GM12878 (cell line): Measurements from ENCODE around the gene TDRD9. TPM values are rescaled to one million over a fixed set of nuclear protein-coding genes. Genes with fewer than 3 reads are reported as not detected.

Source experiments
- ATAC-seq: fragments of 200-7000 bp; cut with Tn5 transposase; 3 replicates; pipeline ENCODE4 v1.9.1; 2020; ENCODE audit warnings: mild to moderate bottlenecking, moderate library complexity
- BruUV-seq: library from RNA; stranded (reverse); fragments of 400-500 nt; replicated peaks from 2 replicates; lab custom pipeline; 2021; lab: Mats Ljungman, UMichigan
- CTCF ChIA-PET: fragments of 300-600 bp; sonication (Branson Sonifier 250); formaldehyde crosslinking; extraction: SDS; loops from one replicate; lab custom pipeline; 2021; ENCODE audit warnings: inconsistent platforms; lab: Yijun Ruan, JAX
- POLR2A ChIA-PET: fragments of 350-600 bp; formaldehyde crosslinking; extraction: SDS; loops from one replicate; lab custom pipeline; 2021; ENCODE audit warnings: inconsistent platforms; lab: Charles Lee
- RAD21 ChIA-PET: fragments of 300-600 bp; sonication (Branson Sonifier 250); formaldehyde crosslinking; loops from one replicate; lab custom pipeline; 2023; ENCODE audit warnings: antibody characterized with exemption; ENCODE audit not compliant: unreplicated experiment; lab: Charles Lee
- SMC1A ChIA-PET: fragments of 300-600 bp; sonication (Branson Sonifier 250); formaldehyde crosslinking; loops from one replicate; lab custom pipeline; 2023; ENCODE audit not compliant: unreplicated experiment, uncharacterized antibody; lab: Charles Lee
- DNase-seq: peaks from one replicate; pipeline ENCODE4 v3.0.0-alpha.2; 2011; ENCODE audit warnings: low read depth, low spot score
- FAIRE-seq: peaks from 3 replicates; lab custom pipeline; 2011; peaks lifted over from hg19 to GRCh38; lab: Jason Lieb, UNC
- H2AFZ ChIP-seq: 2 replicates; pipeline ENCODE4 v1.6.0; 2011; ENCODE audit warnings: low read depth, low read length, control low read depth; ENCODE audit not compliant: control insufficient read depth
- H3K27ac ChIP-seq: 2 replicates; pipeline ENCODE4 v1.5.1; 2011; ENCODE audit warnings: control low read depth; ENCODE audit not compliant: control insufficient read depth, insufficient read depth
- H3K27me3 ChIP-seq, 2 experiments: replicated peaks in 1 of 2; 2 replicates each; pipeline versions ENCODE4 v1.6.0 to v1.6.1; 2011; ENCODE audit warnings: low read length in 1 of 2; ENCODE audit not compliant: control insufficient read depth in 2 of 2, insufficient read depth in 2 of 2
- H3K36me3 ChIP-seq, 2 experiments: 2 replicates each; pipeline ENCODE4 v1.5.1; 2011; ENCODE audit warnings: low read length in 1 of 2; ENCODE audit not compliant: control insufficient read depth in 2 of 2, insufficient read depth in 2 of 2
- H3K4me1 ChIP-seq: 2 replicates; pipeline ENCODE4 v1.6.1; 2011; ENCODE audit warnings: mild to moderate bottlenecking, low read length, moderate library complexity, mixed read lengths; ENCODE audit not compliant: control insufficient read depth, insufficient read depth
- H3K4me2 ChIP-seq: 2 replicates; pipeline ENCODE4 v1.6.0; 2011; ENCODE audit warnings: control low read depth; ENCODE audit not compliant: control insufficient read depth, insufficient read depth
- H3K4me3 ChIP-seq: fragments of 200-600 bp; sonication (generic); 2 replicates; pipeline ENCODE4 v1.5.1; 2016
- H3K79me2 ChIP-seq: 2 replicates; pipeline ENCODE4 v1.6.0; 2011; ENCODE audit warnings: low read length; ENCODE audit not compliant: control insufficient read depth, insufficient read depth
- H3K9ac ChIP-seq: 2 replicates; pipeline ENCODE4 v1.8.0; 2011; ENCODE audit warnings: low read length, control low read depth, mixed read lengths; ENCODE audit not compliant: control insufficient read depth, insufficient read depth
- H3K9me3 ChIP-seq: replicated peaks from 3 replicates; pipeline ENCODE4 v1.5.1; 2011; ENCODE audit warnings: mild to moderate bottlenecking, low read length; ENCODE audit not compliant: control insufficient read depth, insufficient read depth
- H4K20me1 ChIP-seq: 2 replicates; pipeline ENCODE4 v1.6.0; 2011; ENCODE audit not compliant: control insufficient read depth, insufficient read depth
- ATF3 ChIP-seq: IDR thresholded peaks from 2 replicates; pipeline ENCODE4 v1.6.1; 2011; ENCODE audit warnings: low read depth, mild to moderate bottlenecking, low read length, moderate library complexity, borderline replicate concordance; ENCODE audit errors: extremely low read depth
- ATF7 ChIP-seq: fragments of 450-650 bp; IDR thresholded peaks from 2 replicates; pipeline ENCODE4 v1.6.1; 2016; ENCODE audit warnings: low read depth, mild to moderate bottlenecking
- BMI1 ChIP-seq: fragments of 450-650 bp; IDR thresholded peaks from 2 replicates; pipeline ENCODE4 v1.6.1; 2016; ENCODE audit warnings: mild to moderate bottlenecking, moderate library complexity, borderline replicate concordance
- CTCF ChIP-seq, 3 experiments: IDR thresholded peaks in 2 of 3; conservative IDR thresholded peaks in 1 of 3; 2 replicates each; pipeline ENCODE4 v1.5.1; 2011; ENCODE audit warnings: low read depth in 3 of 3, low read length in 3 of 3, mild to moderate bottlenecking in 3 of 3, control low read depth in 2 of 3, moderate library complexity in 2 of 3, inconsistent platforms in 1 of 3, mixed read lengths in 1 of 3; ENCODE audit not compliant: control insufficient read depth in 2 of 3, insufficient read depth in 1 of 3; ENCODE audit errors: extremely low read depth in 1 of 3
- ETV6 ChIP-seq, 2 experiments: fragments of 450-650 bp in 1 of 2; IDR thresholded peaks in 1 of 2; conservative IDR thresholded peaks in 1 of 2; 2 replicates each; pipeline ENCODE4 v1.6.1; 2014; ENCODE audit warnings: antibody characterized with exemption in 1 of 2, borderline replicate concordance in 1 of 2, low read depth in 1 of 2, mild to moderate bottlenecking in 1 of 2, moderate library complexity in 1 of 2
- IKZF2 ChIP-seq, 2 experiments: fragments of 450-650 bp; IDR thresholded peaks; 2 replicates each; pipeline ENCODE4 v1.6.1; 2017; ENCODE audit warnings: mild to moderate bottlenecking in 2 of 2, moderate library complexity in 2 of 2
- JUND ChIP-seq: IDR thresholded peaks from 2 replicates; pipeline ENCODE4 v1.6.1; 2012; ENCODE audit warnings: low read depth, mild to moderate bottlenecking, low read length, improper control_type of control experiment, moderate library complexity
- NFYA ChIP-seq: IDR thresholded peaks from 2 replicates; pipeline ENCODE4 v1.6.1; 2011; ENCODE audit warnings: low read depth, mild to moderate bottlenecking, low read length, improper control_type of control experiment, borderline replicate concordance
- PAX5 ChIP-seq: IDR thresholded peaks from 2 replicates; pipeline ENCODE4 v1.6.1; 2011; ENCODE audit warnings: low read depth, low read length, borderline replicate concordance
- RELA ChIP-seq: fragments of 450-650 bp; IDR thresholded peaks from 2 replicates; pipeline ENCODE4 v1.8.0; 2014; ENCODE audit warnings: borderline replicate concordance; ENCODE audit not compliant: partially characterized antibody
- SKIL ChIP-seq: fragments of 450-650 bp; IDR thresholded peaks from 2 replicates; pipeline ENCODE4 v1.6.1; 2017; ENCODE audit warnings: mild to moderate bottlenecking, low read depth, inconsistent platforms; ENCODE audit not compliant: poor library complexity, severe bottlenecking
- STAT1 ChIP-seq: fragments of 450-650 bp; conservative IDR thresholded peaks from 2 replicates; pipeline ENCODE4 v1.6.1; 2014; ENCODE audit warnings: antibody characterized with exemption, mild to moderate bottlenecking
- WGBS: methylation state at CpG from one replicate; pipeline ENCODE4 v1.1.6; 2016; ENCODE audit warnings: low lambda C conversion rate; ENCODE audit not compliant: insufficient replicate concordance, insufficient coverage; ENCODE audit errors: missing lambda C conversion rate; 5-methylcytosine and 5-hydroxymethylcytosine counted together
- in situ Hi-C: fragments of 300-500 bp; cut with MboI; formaldehyde crosslinking; loops from 9 replicates; pipeline ENCODE4 v1.14.3; 2018; ENCODE audit warnings: mixed read lengths
- intact Hi-C: fragments of 100-400 bp; cut with micrococcal nuclease; formaldehyde crosslinking; loops from one replicate; pipeline ENCODE4 v1.14.2; 2022; ENCODE audit not compliant: unreplicated experiment
- polyA plus RNA-seq, 11 experiments: library from polyadenylated mRNA; depleted of rRNA in 4 of 11; unstranded in 6 of 11; stranded (reverse) in 5 of 11; fragments of >200 nt; fragmentation: Nextera tagmentation in 4 of 11; fragmentation: Illumina TruSeq in 1 of 11; extraction: Ambion mirVana in 4 of 11; extraction: Trizol in 1 of 11; gene quantifications; 1 replicate in 1 of 11; 2 replicates in 10 of 11; pipeline versions ENCODE4 v1.2.1 to v1.2.3, GENCODE V29; 2011 to 2016; ENCODE audit warnings: inconsistent platforms in 2 of 11, missing spikeins in 2 of 11, low read depth in 1 of 11
- total RNA-seq, 4 experiments: library from RNA; depleted of rRNA in 3 of 4; stranded (reverse); fragments of >200 nt in 3 of 4; fragmentation: Illumina TruSeq in 1 of 4; extraction: Trizol in 1 of 4; gene quantifications; 2 replicates each; pipeline versions ENCODE4 v1.2.1 to v1.2.3, GENCODE V29; 2013 to 2021
- TF ChIP-seq, protein P1 (sequence below): fragments of 450-650 bp; IDR thresholded peaks from 2 replicates; pipeline ENCODE4 v1.6.1; 2018; ENCODE audit warnings: mild to moderate bottlenecking, low read depth, moderate library complexity; ENCODE audit not compliant: partially characterized antibody

TDRD9 gene
- total and polyA plus RNA-seq, 10 of the 15 experiments (the other 5 are each of a cell fraction or from before 2014, with no cell fraction given): 0.12 TPM; not detected in 9

- TF ChIP-seq ETV6 (conservative IDR thresholded peaks at IDR 0.05 in 1 of 2, IDR thresholded peaks at IDR 0.05 in 1 of 2; ENCODE audit: borderline replicate concordance in 1 of 2, low read depth in 1 of 2) (no peak), SKIL (no peak), IKZF2 (IDR thresholded peaks at IDR 0.05) (no peak), ATF3 (no peak)
- TF ChIP-seq, all 136 proteins: peak for 0
These were observed 102.7 kb downstream of the TDRD9 start (continued) for GRCh38 chr14:104030958-104031357.

- Histone ChIP-seq H2AFZ (no peak overlapping the region), H3K9me3 (no peaks in the 10 kb centered on the region), H3K4me3 (no peak overlapping the region), H3K36me3 (no peaks in the 10 kb centered on the region), H4K20me1 (no peaks in the 10 kb centered on the region), H3K79me2 (no peaks in the 10 kb centered on the region), H3K9ac (no peak overlapping the region), H3K4me1 (no peaks in the 10 kb centered on the region), H3K27me3 (no peaks in the 10 kb centered on the region; a peak in 2 of 4 replicates), H3K27ac (no peak overlapping the region), H3K4me2 (no peak overlapping the region)
- POLR2A ChIA-PET: no interaction called here
- DNase-seq (no peak), FAIRE-seq (no peak), ATAC-seq (no peak)
- no TSS peak for BruUV-seq
- in situ Hi-C loops: no loop called here
- RAD21 ChIA-PET: no interaction called here
- 55% methylated on average over 5 of the region's 5 CpGs for WGBS
- SMC1A ChIA-PET: no interaction called here
- CTCF ChIA-PET: no interaction called here
- intact Hi-C loops: no loop called here
- TF ChIP-seq ATF7 (no peak), RELA (no peak), JUND (no peak), STAT1 (no peak), NFYA (no peak), BMI1 (no peak), PAX5 (no peak), CTCF (IDR thresholded peaks at IDR 0.05 in 2 of 3, conservative IDR thresholded peaks at IDR 0.05 in 1 of 3; ENCODE audit: control insufficient read depth in 2 of 3, extremely low read depth in 1 of 3, insufficient read depth in 1 of 3, low read depth in 3 of 3, low read length in 3 of 3) (no peak)
- TF ChIP-seq, protein P1, sequence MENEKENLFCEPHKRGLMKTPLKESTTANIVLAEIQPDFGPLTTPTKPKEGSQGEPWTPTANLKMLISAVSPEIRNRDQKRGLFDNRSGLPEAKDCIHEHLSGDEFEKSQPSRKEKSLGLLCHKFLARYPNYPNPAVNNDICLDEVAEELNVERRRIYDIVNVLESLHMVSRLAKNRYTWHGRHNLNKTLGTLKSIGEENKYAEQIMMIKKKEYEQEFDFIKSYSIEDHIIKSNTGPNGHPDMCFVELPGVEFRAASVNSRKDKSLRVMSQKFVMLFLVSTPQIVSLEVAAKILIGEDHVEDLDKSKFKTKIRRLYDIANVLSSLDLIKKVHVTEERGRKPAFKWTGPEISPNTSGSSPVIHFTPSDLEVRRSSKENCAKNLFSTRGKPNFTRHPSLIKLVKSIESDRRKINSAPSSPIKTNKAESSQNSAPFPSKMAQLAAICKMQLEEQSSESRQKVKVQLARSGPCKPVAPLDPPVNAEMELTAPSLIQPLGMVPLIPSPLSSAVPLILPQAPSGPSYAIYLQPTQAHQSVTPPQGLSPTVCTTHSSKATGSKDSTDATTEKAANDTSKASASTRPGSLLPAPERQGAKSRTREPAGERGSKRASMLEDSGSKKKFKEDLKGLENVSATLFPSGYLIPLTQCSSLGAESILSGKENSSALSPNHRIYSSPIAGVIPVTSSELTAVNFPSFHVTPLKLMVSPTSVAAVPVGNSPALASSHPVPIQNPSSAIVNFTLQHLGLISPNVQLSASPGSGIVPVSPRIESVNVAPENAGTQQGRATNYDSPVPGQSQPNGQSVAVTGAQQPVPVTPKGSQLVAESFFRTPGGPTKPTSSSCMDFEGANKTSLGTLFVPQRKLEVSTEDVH: no peak
These were observed 103.1 kb downstream of the TDRD9 start for GRCh38 chr14:104031384-104031783.
